ENCODE results near the gene SEPTIN3.
A peak's percentile ranks its signal among the peaks of the same experiment; 100 is the strongest.

SEPTIN3 gene

GRCh38 chr22:41996826-41997225 lies 27.6 kb downstream of the SEPTIN3 start:
- H3K27me3 ChIP-seq (ENCODE audit: insufficient read depth, low read depth) = no peaks in the 10 kb centered on the region
- H2AFZ ChIP-seq (ENCODE audit: low read depth) = no peak overlapping the region
- no peak overlapping the region for H3K4me3 ChIP-seq (IDR thresholded peaks at IDR 0.05; ENCODE audit: insufficient read depth, low read depth, low read length)
- TF ChIP-seq, protein P1, sequence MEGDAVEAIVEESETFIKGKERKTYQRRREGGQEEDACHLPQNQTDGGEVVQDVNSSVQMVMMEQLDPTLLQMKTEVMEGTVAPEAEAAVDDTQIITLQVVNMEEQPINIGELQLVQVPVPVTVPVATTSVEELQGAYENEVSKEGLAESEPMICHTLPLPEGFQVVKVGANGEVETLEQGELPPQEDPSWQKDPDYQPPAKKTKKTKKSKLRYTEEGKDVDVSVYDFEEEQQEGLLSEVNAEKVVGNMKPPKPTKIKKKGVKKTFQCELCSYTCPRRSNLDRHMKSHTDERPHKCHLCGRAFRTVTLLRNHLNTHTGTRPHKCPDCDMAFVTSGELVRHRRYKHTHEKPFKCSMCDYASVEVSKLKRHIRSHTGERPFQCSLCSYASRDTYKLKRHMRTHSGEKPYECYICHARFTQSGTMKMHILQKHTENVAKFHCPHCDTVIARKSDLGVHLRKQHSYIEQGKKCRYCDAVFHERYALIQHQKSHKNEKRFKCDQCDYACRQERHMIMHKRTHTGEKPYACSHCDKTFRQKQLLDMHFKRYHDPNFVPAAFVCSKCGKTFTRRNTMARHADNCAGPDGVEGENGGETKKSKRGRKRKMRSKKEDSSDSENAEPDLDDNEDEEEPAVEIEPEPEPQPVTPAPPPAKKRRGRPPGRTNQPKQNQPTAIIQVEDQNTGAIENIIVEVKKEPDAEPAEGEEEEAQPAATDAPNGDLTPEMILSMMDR (conservative IDR thresholded peaks at IDR 0.05; ENCODE audit: low read depth, low read length) = no peak
- H3K79me2 ChIP-seq (ENCODE audit: insufficient read depth, low read depth) = no peaks in the 10 kb centered on the region
- no peaks in the 10 kb centered on the region for H4K20me1 ChIP-seq (ENCODE audit: insufficient read depth)
- H3K27ac ChIP-seq = no peak overlapping the region
- no peak overlapping the region for H3K9ac ChIP-seq
- H3K4me1 ChIP-seq (ENCODE audit: low read depth, poor library complexity, severe bottlenecking) = peaks cover 13% of the 10 kb centered on the region
- H3K4me2 ChIP-seq = no peak overlapping the region
- no peaks in the 10 kb centered on the region for H3K36me3 ChIP-seq (ENCODE audit: insufficient read depth)

DNA sequence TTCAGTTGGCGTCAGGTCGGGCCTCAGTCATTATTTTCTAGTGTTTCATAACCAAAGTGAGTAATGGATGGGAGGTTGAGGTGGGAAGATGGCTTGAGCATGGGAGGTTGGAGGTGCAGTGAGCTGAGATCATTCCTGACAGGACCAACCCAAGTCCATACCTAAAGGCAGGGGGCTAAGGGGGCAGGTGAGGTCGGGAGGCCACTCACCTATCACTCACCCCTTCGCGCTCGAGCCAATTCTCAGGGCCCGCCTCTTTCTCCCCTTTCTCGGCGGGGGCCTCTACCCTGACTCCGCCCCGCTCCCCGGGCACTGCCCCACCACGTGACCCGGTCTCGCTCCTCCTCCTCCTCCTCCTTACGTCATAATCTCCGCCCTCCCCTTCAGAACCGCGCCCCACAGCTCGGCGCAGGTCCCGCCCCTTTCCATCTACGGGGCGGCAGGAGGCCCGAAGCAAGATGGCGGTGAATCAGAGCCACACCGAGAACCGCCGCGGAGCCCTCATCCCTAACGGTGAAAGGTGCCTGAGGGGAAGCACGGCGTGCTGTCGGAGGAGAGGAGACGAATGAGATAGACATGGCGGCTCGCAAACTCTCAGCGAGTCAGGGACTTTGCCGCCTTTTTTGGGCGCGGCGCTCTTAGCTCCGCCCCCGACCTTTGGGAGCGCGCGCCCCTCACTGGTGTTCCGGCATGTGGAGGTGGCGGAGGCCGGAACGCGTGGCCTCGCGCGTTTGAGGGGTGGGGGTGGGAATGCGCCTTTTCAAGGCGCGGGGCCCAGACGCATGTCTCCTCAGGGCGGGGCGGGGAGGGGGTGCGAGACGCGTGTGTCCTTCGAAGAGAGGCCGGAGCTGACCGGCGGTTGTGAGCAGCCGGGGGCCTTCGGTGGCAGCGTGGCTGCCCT lies 29.4 kb downstream of the SEPTIN3 start, which contains the start of gene WBP2NL:
TSS of gene WBP2NL (plus strand) at position 428 of the 901 bp plus-strand sequence. CDS start at position 459, 31 bp downstream.
- H3K79me2 ChIP-seq (ENCODE audit: insufficient read depth, low read depth) = no peaks in the 10 kb centered on the region
- H3K27me3 ChIP-seq (ENCODE audit: insufficient read depth, low read depth) = no peaks in the 10 kb centered on the region
- H3K4me2 ChIP-seq = peak within 1 kb of the TSS; percentile 47
- H4K20me1 ChIP-seq (ENCODE audit: insufficient read depth) = no peaks in the 10 kb centered on the region
- peak within 1 kb of the TSS; percentile 78 for H3K27ac ChIP-seq
- TF ChIP-seq, protein P1 (conservative IDR thresholded peaks at IDR 0.05; ENCODE audit: low read depth, low read length) = no peak
- peaks cover 13% of the 10 kb centered on the region for H3K4me1 ChIP-seq (ENCODE audit: low read depth, poor library complexity, severe bottlenecking)
- peak within 1 kb of the TSS; percentile 88 for H3K9ac ChIP-seq
- H3K4me3 ChIP-seq (IDR thresholded peaks at IDR 0.05; ENCODE audit: insufficient read depth, low read depth, low read length) = no peak within 1 kb of the TSS
- peak within 1 kb of the TSS; percentile 78 for H2AFZ ChIP-seq (ENCODE audit: low read depth)
- H3K36me3 ChIP-seq (ENCODE audit: insufficient read depth) = no peaks in the 10 kb centered on the region

DNA sequence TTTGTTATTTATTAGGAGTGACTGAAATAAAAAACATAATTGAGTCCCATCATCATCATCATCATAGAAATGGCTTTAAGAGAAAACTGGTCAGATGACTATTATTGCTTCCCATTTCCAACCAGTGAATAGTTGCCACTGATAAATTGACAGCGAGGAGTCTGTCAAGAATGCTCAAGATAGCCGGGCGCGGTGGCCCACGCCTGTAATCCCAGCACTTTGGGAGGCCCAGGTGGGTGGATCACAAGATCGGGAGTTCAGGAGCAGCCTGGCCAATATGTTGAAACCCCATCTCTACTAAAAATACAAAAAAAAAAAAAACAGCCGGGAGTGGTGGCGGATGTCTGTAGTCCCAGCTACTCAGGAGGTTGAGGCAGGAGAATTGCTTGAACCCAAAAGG lies 31.2 kb downstream of the SEPTIN3 start:
- no peak overlapping the region for H3K4me2 ChIP-seq
- TF ChIP-seq, protein P1 (conservative IDR thresholded peaks at IDR 0.05; ENCODE audit: low read depth, low read length) = no peak
- no peaks in the 10 kb centered on the region for H3K36me3 ChIP-seq (ENCODE audit: insufficient read depth)
- H3K79me2 ChIP-seq (ENCODE audit: insufficient read depth, low read depth) = no peaks in the 10 kb centered on the region
- H3K27me3 ChIP-seq (ENCODE audit: insufficient read depth, low read depth) = no peaks in the 10 kb centered on the region
- H3K4me1 ChIP-seq (ENCODE audit: low read depth, poor library complexity, severe bottlenecking) = peaks cover 13% of the 10 kb centered on the region
- no peak overlapping the region for H3K27ac ChIP-seq
- no peak overlapping the region for H2AFZ ChIP-seq (ENCODE audit: low read depth)
- H3K4me3 ChIP-seq (IDR thresholded peaks at IDR 0.05; ENCODE audit: insufficient read depth, low read depth, low read length) = no peak overlapping the region
- no peaks in the 10 kb centered on the region for H4K20me1 ChIP-seq (ENCODE audit: insufficient read depth)
- no peak overlapping the region for H3K9ac ChIP-seq

DNA sequence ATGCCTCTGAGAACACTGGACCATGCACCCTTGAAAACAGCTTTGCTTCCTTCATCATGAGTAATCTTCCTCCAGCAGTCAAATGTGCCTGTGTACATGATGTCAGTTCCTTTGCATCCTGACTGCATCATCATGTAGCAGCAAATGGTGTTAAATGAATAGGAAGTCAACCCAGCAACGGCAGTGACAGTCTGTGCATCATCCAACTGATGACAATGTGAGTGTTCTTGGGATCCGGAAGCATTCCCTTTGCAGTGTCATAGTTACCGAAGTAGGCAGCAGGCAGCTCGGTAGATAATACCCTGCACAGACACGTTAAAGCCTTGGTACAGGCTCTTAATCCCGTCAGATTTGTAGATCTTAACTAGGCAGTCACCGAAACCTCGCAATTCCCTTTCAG lies 31.9 kb downstream of the SEPTIN3 start:
- Histone ChIP-seq H3K9ac (no peak overlapping the region), H3K4me2 (no peak overlapping the region), H3K4me1 (ENCODE audit: low read depth, poor library complexity, severe bottlenecking) (peaks cover 13% of the 10 kb centered on the region), H2AFZ (ENCODE audit: low read depth) (no peak overlapping the region), H3K79me2 (ENCODE audit: insufficient read depth, low read depth) (no peaks in the 10 kb centered on the region), H3K27me3 (ENCODE audit: insufficient read depth, low read depth) (no peaks in the 10 kb centered on the region), H3K27ac (no peak overlapping the region), H3K36me3 (ENCODE audit: insufficient read depth) (no peaks in the 10 kb centered on the region), H4K20me1 (ENCODE audit: insufficient read depth) (no peaks in the 10 kb centered on the region), H3K4me3 (IDR thresholded peaks at IDR 0.05; ENCODE audit: insufficient read depth, low read depth, low read length) (no peak overlapping the region)
- TF ChIP-seq, protein P1 (conservative IDR thresholded peaks at IDR 0.05; ENCODE audit: low read depth, low read length) = no peak

All from KMS-11 (cell line).